Measurements from ENCODE around the gene SOX5. TPM values are rescaled to one million over a fixed set of nuclear protein-coding genes. Genes with fewer than 3 reads are reported as not detected.

SOX5 gene
- polyA plus RNA-seq, 1 donor = 3.5 TPM

- WGBS (ENCODE audit: insufficient coverage, low lambda C conversion rate) = 40% methylated on average over 2 of the region's 6 CpGs
- Histone ChIP-seq H3K9me3 (ENCODE audit: control insufficient read depth, low read depth, low read length) (no peaks in the 10 kb centered on the region), H3K27ac (ENCODE audit: low read length) (no peak overlapping the region), H3K4me3 (ENCODE audit: low read length) (no peak overlapping the region), H3K36me3 (ENCODE audit: control insufficient read depth, insufficient read depth, low read length) (no peaks in the 10 kb centered on the region), H3K27me3 (ENCODE audit: control insufficient read depth, insufficient read depth, low read length) (no peaks in the 10 kb centered on the region), H3K4me1 (ENCODE audit: control insufficient read depth, insufficient read depth, low read length) (no peaks in the 10 kb centered on the region)
- DNase-seq = no peak
These were observed 244.2 kb downstream of the SOX5 start for GRCh38 chr12:23704992-23705943.

- WGBS (ENCODE audit: insufficient coverage, low lambda C conversion rate) = no CpG with 5 or more reads among the region's 1 CpG
These were observed 246.4 kb downstream of the SOX5 start for GRCh38 chr12:23703051-23703450.

GRCh38 chr12:23699031-23699430 lies 250.4 kb downstream of the SOX5 start:
- H3K4me1 ChIP-seq (ENCODE audit: control insufficient read depth, insufficient read depth, low read length) = no peaks in the 10 kb centered on the region
- DNase-seq = no peak
- no peak overlapping the region for H3K27ac ChIP-seq (ENCODE audit: low read length)
- H3K4me3 ChIP-seq (ENCODE audit: low read length) = no peak overlapping the region
- no peaks in the 10 kb centered on the region for H3K36me3 ChIP-seq (ENCODE audit: control insufficient read depth, insufficient read depth, low read length)
- H3K27me3 ChIP-seq (ENCODE audit: control insufficient read depth, insufficient read depth, low read length) = no peaks in the 10 kb centered on the region
- H3K9me3 ChIP-seq (ENCODE audit: control insufficient read depth, low read depth, low read length) = peaks cover 2% of the 10 kb centered on the region

More at GRCh38 chr12:23703051-23703450, 246.4 kb downstream of the SOX5 start:
- no peaks in the 10 kb centered on the region for H3K9me3 ChIP-seq (ENCODE audit: control insufficient read depth, low read depth, low read length)
- H3K27ac ChIP-seq (ENCODE audit: low read length) = no peak overlapping the region
- no peaks in the 10 kb centered on the region for H3K36me3 ChIP-seq (ENCODE audit: control insufficient read depth, insufficient read depth, low read length)
- DNase-seq = no peak
- no peak overlapping the region for H3K4me3 ChIP-seq (ENCODE audit: low read length)
- no peaks in the 10 kb centered on the region for H3K27me3 ChIP-seq (ENCODE audit: control insufficient read depth, insufficient read depth, low read length)
- H3K4me1 ChIP-seq (ENCODE audit: control insufficient read depth, insufficient read depth, low read length) = no peaks in the 10 kb centered on the region

GRCh38 chr12:23694920-23695319 lies 254.6 kb downstream of the SOX5 start:
- no peaks in the 10 kb centered on the region for H3K36me3 ChIP-seq (ENCODE audit: control insufficient read depth, insufficient read depth, low read length)
- no peak overlapping the region for H3K4me3 ChIP-seq (ENCODE audit: low read length)
- H3K9me3 ChIP-seq (ENCODE audit: control insufficient read depth, low read depth, low read length) = peaks cover 2% of the 10 kb centered on the region
- DNase-seq = no peak
- no peaks in the 10 kb centered on the region for H3K4me1 ChIP-seq (ENCODE audit: control insufficient read depth, insufficient read depth, low read length)
- H3K27me3 ChIP-seq (ENCODE audit: control insufficient read depth, insufficient read depth, low read length) = no peaks in the 10 kb centered on the region
- no peak overlapping the region for H3K27ac ChIP-seq (ENCODE audit: low read length)
- WGBS (ENCODE audit: insufficient coverage, low lambda C conversion rate) = no CpG with 5 or more reads among the region's 2 CpGs

GRCh38 chr12:23694307-23694706 lies 255.2 kb downstream of the SOX5 start:
- Histone ChIP-seq H3K4me3 (ENCODE audit: low read length) (no peak overlapping the region), H3K27ac (ENCODE audit: low read length) (no peak overlapping the region), H3K9me3 (ENCODE audit: control insufficient read depth, low read depth, low read length) (peaks cover 2% of the 10 kb centered on the region), H3K27me3 (ENCODE audit: control insufficient read depth, insufficient read depth, low read length) (no peaks in the 10 kb centered on the region), H3K4me1 (ENCODE audit: control insufficient read depth, insufficient read depth, low read length) (no peaks in the 10 kb centered on the region), H3K36me3 (ENCODE audit: control insufficient read depth, insufficient read depth, low read length) (no peaks in the 10 kb centered on the region)
- DNase-seq = no peak

- H3K9me3 ChIP-seq (ENCODE audit: control insufficient read depth, low read depth, low read length) = no peaks in the 10 kb centered on the region
- H3K36me3 ChIP-seq (ENCODE audit: control insufficient read depth, insufficient read depth, low read length) = no peaks in the 10 kb centered on the region
- H3K27me3 ChIP-seq (ENCODE audit: control insufficient read depth, insufficient read depth, low read length) = no peaks in the 10 kb centered on the region
- no peaks in the 10 kb centered on the region for H3K4me1 ChIP-seq (ENCODE audit: control insufficient read depth, insufficient read depth, low read length)
- DNase-seq = no peak
- no peak overlapping the region for H3K4me3 ChIP-seq (ENCODE audit: low read length)
- no peak overlapping the region for H3K27ac ChIP-seq (ENCODE audit: low read length)
- 100% methylated on average over 1 of the region's 1 CpG for WGBS (ENCODE audit: insufficient coverage, low lambda C conversion rate)
These were observed 261.5 kb downstream of the SOX5 start for GRCh38 chr12:23687947-23688346.

- Histone ChIP-seq H3K4me3 (ENCODE audit: low read length) (no peak overlapping the region), H3K27ac (ENCODE audit: low read length) (no peak overlapping the region), H3K27me3 (ENCODE audit: control insufficient read depth, insufficient read depth, low read length) (no peaks in the 10 kb centered on the region), H3K9me3 (ENCODE audit: control insufficient read depth, low read depth, low read length) (no peaks in the 10 kb centered on the region), H3K36me3 (ENCODE audit: control insufficient read depth, insufficient read depth, low read length) (no peaks in the 10 kb centered on the region), H3K4me1 (ENCODE audit: control insufficient read depth, insufficient read depth, low read length) (no peaks in the 10 kb centered on the region)
- no peak for DNase-seq
These were observed 263.4 kb downstream of the SOX5 start for GRCh38 chr12:23686095-23686494.

- no peak for DNase-seq
- 80% methylated on average over 1 of the region's 1 CpG for WGBS (ENCODE audit: insufficient coverage, low lambda C conversion rate)
- no peaks in the 10 kb centered on the region for H3K4me1 ChIP-seq (ENCODE audit: control insufficient read depth, insufficient read depth, low read length)
These were observed 265.3 kb downstream of the SOX5 start for GRCh38 chr12:23684121-23684520.

GRCh38 chr12:23681237-23681636 lies 268.2 kb downstream of the SOX5 start:
- H3K4me1 ChIP-seq (ENCODE audit: control insufficient read depth, insufficient read depth, low read length) = no peaks in the 10 kb centered on the region

More at GRCh38 chr12:23684121-23684520, 265.3 kb downstream of the SOX5 start:
- H3K27ac ChIP-seq (ENCODE audit: low read length) = no peak overlapping the region
- H3K27me3 ChIP-seq (ENCODE audit: control insufficient read depth, insufficient read depth, low read length) = no peaks in the 10 kb centered on the region
- no peak overlapping the region for H3K4me3 ChIP-seq (ENCODE audit: low read length)
- H3K36me3 ChIP-seq (ENCODE audit: control insufficient read depth, insufficient read depth, low read length) = no peaks in the 10 kb centered on the region
- no peaks in the 10 kb centered on the region for H3K9me3 ChIP-seq (ENCODE audit: control insufficient read depth, low read depth, low read length)

GRCh38 chr12:23674064-23674463 lies 275.4 kb downstream of the SOX5 start:
- H3K4me1 ChIP-seq (ENCODE audit: control insufficient read depth, insufficient read depth, low read length) = no peaks in the 10 kb centered on the region
- WGBS (ENCODE audit: insufficient coverage, low lambda C conversion rate) = no CpG with 5 or more reads among the region's 7 CpGs
- no peak overlapping the region for H3K27ac ChIP-seq (ENCODE audit: low read length)
- no peaks in the 10 kb centered on the region for H3K9me3 ChIP-seq (ENCODE audit: control insufficient read depth, low read depth, low read length)
- no peaks in the 10 kb centered on the region for H3K27me3 ChIP-seq (ENCODE audit: control insufficient read depth, insufficient read depth, low read length)
- no peak overlapping the region for H3K4me3 ChIP-seq (ENCODE audit: low read length)
- no peaks in the 10 kb centered on the region for H3K36me3 ChIP-seq (ENCODE audit: control insufficient read depth, insufficient read depth, low read length)
- no peak for DNase-seq

More at GRCh38 chr12:23681237-23681636, 268.2 kb downstream of the SOX5 start:
- no peak for DNase-seq
- Histone ChIP-seq H3K9me3 (ENCODE audit: control insufficient read depth, low read depth, low read length) (no peaks in the 10 kb centered on the region), H3K36me3 (ENCODE audit: control insufficient read depth, insufficient read depth, low read length) (no peaks in the 10 kb centered on the region), H3K27me3 (ENCODE audit: control insufficient read depth, insufficient read depth, low read length) (no peaks in the 10 kb centered on the region), H3K27ac (ENCODE audit: low read length) (no peak overlapping the region), H3K4me3 (ENCODE audit: low read length) (no peak overlapping the region)

- DNase-seq = no peak
- H3K36me3 ChIP-seq (ENCODE audit: control insufficient read depth, insufficient read depth, low read length) = no peaks in the 10 kb centered on the region
- 100% methylated on average over 1 of the region's 3 CpGs for WGBS (ENCODE audit: insufficient coverage, low lambda C conversion rate)
- H3K4me1 ChIP-seq (ENCODE audit: control insufficient read depth, insufficient read depth, low read length) = no peaks in the 10 kb centered on the region
- no peaks in the 10 kb centered on the region for H3K27me3 ChIP-seq (ENCODE audit: control insufficient read depth, insufficient read depth, low read length)
- H3K4me3 ChIP-seq (ENCODE audit: low read length) = no peak overlapping the region
- no peaks in the 10 kb centered on the region for H3K9me3 ChIP-seq (ENCODE audit: control insufficient read depth, low read depth, low read length)
- H3K27ac ChIP-seq (ENCODE audit: low read length) = no peak overlapping the region
These were observed 277.6 kb downstream of the SOX5 start for GRCh38 chr12:23671881-23672280.
